PFSK-1 (cell line): Measurements from ENCODE around the gene MYBPH.

Experiments used
- POLR2AphosphoS5 ChIP-seq: IDR thresholded peaks from 2 replicates; pipeline ENCODE4 v1.6.1; 2012; ENCODE audit warnings: low read depth, mild to moderate bottlenecking, control low read depth, low read length, moderate library complexity
- SIN3A ChIP-seq: IDR thresholded peaks from 2 replicates; pipeline ENCODE4 v1.6.1; 2012; ENCODE audit warnings: mild to moderate bottlenecking, low read length, moderate library complexity, borderline replicate concordance; ENCODE audit not compliant: insufficient read depth

- TF ChIP-seq POLR2AphosphoS5, result no peak
- no peak for TF ChIP-seq SIN3A
Measured at GRCh38 chr1:203177470-203178039, 1.9 kb upstream of the MYBPH start.
